ENCODE data around the gene ZNF212. TPM values are rescaled to one million over a fixed set of nuclear protein-coding genes. Genes with fewer than 3 reads are reported as not detected.

Gene ZNF212
- total and polyA plus RNA-seq, 9 of the 15 experiments (the other 6 are each of a cell fraction or from before 2014, with no cell fraction given): 1.8 to 21.4 (median 7.2) TPM

DNA sequence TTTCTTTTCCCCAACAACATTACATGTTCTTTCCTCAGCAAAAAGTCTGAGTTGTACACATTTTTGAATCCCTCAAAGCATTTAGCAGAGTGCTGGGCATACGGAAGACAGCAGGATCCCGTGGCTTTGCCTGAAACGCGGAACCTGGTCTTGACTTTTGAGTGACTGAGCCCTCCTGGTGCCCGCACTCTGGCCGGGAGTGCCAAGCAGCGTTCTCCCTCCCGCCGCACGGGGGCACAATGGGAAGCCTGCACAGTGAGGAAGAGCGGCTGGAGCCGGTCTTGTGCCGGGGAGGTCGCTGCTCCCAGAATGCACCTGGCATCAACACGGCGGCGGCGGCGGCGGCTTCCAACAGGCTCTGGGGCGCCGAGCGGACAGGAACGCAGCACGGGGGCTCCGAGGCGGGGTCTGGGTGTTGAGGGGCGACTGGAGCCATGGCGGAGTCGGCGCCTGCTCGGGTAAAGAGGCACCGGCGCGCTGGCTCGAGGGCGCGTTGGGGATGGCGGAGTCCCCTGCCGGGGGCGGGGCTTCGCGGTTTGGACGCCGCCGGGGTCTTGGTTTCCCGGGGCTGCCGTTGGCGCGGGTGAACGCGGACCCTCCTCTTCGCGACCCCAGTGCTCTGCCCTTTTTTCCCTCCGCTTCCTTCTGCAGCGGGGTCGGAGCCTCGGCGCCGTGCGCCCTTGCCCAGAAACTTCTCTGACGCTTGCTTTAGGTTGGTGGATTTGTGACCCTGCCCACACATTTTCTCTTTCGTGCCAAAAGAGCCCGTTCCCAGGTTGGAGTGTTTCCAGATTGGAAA lies at the start of gene ZNF212 (continued):
- TF ChIP-seq, protein P1, sequence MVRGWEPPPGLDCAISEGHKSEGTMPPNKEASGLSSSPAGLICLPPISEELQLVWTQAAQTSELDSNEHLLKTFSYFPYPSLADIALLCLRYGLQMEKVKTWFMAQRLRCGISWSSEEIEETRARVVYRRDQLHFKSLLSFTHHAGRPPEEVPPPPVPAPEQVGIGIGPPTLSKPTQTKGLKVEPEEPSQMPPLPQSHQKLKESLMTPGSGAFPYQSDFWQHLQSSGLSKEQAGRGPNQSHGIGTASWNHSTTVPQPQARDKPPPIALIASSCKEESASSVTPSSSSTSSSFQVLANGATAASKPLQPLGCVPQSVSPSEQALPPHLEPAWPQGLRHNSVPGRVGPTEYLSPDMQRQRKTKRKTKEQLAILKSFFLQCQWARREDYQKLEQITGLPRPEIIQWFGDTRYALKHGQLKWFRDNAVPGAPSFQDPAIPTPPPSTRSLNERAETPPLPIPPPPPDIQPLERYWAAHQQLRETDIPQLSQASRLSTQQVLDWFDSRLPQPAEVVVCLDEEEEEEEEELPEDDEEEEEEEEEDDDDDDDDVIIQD (CRISPR knock-in tag; IDR thresholded peaks at IDR 0.05): peak; percentile 56; the same call in 1 of the 2 replicates
- TF ChIP-seq GTF2F1 (IDR thresholded peaks at IDR 0.05; ENCODE audit: low read depth, low read length) (0 out of 2 replicates have a peak, but pooled peaks have one; percentile 52), CSDE1 (IDR thresholded peaks at IDR 0.05) (no peak), MGA (IDR thresholded peaks at IDR 0.05) (peak; percentile 26; the same call in 1 of the 2 replicates), MYNN (IDR thresholded peaks at IDR 0.05) (peak; percentile 95), MYNN (CRISPR knock-in tag; IDR thresholded peaks at IDR 0.05) (no peak), BACH1 (tag; IDR thresholded peaks at IDR 0.05) (no peak), ZNF707 (CRISPR knock-in tag; conservative IDR thresholded peaks at IDR 0.05) (no peak), ZBTB1 (CRISPR knock-in tag; IDR thresholded peaks at IDR 0.05; ENCODE audit: borderline replicate concordance, low read depth) (peak; percentile 78; the same call in 1 of the 2 replicates), RFX5 (IDR thresholded peaks at IDR 0.05; ENCODE audit: low read depth, low read length) (no peak), TFAM (CRISPR knock-in tag; conservative IDR thresholded peaks at IDR 0.05) (no peak), RNF219 (CRISPR knock-in tag; IDR thresholded peaks at IDR 0.05) (no peak), CEBPB (tag; IDR thresholded peaks at IDR 0.05) (no peak)

All from K562 (cell line).